HL-60 (cell line): ENCODE data around the gene PRSS56.
"Not testable (repeated sequence)": the region's sequence is repeated elsewhere in the genome, so short reads cannot be mapped to it uniquely, and the experiment has no call there.

Source experiments
- DNase-seq, 2 experiments: peaks; one replicate each; pipeline ENCODE4 v3.0.0-alpha.2; 2010 to 2020; ENCODE audit warnings: low read depth in 1 of 2, low spot score in 1 of 2
- H3K27ac ChIP-seq: fragments of 250-450 bp; sonication (Bioruptor Pico); replicated peaks from 2 replicates; pipeline ENCODE4 v1.5.1; 2020; ENCODE audit warnings: mild to moderate bottlenecking, moderate library complexity
- H3K27me3 ChIP-seq: fragments of 250-450 bp; sonication (Bioruptor Pico); 2 replicates; pipeline ENCODE4 v1.5.1; 2021; ENCODE audit warnings: mild to moderate bottlenecking, moderate library complexity; ENCODE audit not compliant: insufficient read depth, poor library complexity, severe bottlenecking
- H3K4me3 ChIP-seq: replicated peaks from 2 replicates; pipeline ENCODE4 v1.5.1; 2011; ENCODE audit warnings: mild to moderate bottlenecking, control low read depth, low read length; ENCODE audit not compliant: insufficient read depth
- GABPA ChIP-seq: IDR thresholded peaks from 2 replicates; pipeline ENCODE4 v1.6.1; 2012; ENCODE audit warnings: low read depth
- POLR2AphosphoS5 ChIP-seq: IDR thresholded peaks from 2 replicates; pipeline ENCODE4 v1.6.1; 2012; ENCODE audit warnings: low read depth
- SPI1 ChIP-seq: IDR thresholded peaks from 2 replicates; pipeline ENCODE4 v1.6.1; 2012; ENCODE audit warnings: low read depth, mild to moderate bottlenecking, borderline replicate concordance
- TF ChIP-seq, protein P1 (sequence below): IDR thresholded peaks from 2 replicates; pipeline ENCODE4 v1.6.1; 2012; ENCODE audit warnings: low read depth; ENCODE audit not compliant: insufficient replicate concordance
- TF ChIP-seq, protein P2 (sequence below): IDR thresholded peaks from one replicate; pipeline ENCODE4 v1.5.1; 2011; ENCODE audit warnings: low read length, control low read depth, inconsistent platforms; ENCODE audit not compliant: insufficient read depth

The PRSS56 gene

GRCh38 chr2:232529806-232530547 lies 9.8 kb downstream of the PRSS56 start:
- DNase-seq, result no peak
- Histone ChIP-seq H3K27me3 (no peaks in the 10 kb centered on the region), H3K27ac (no peak overlapping the region), H3K4me3 (no peak overlapping the region)
- TF ChIP-seq SPI1 (no peak), POLR2AphosphoS5 (no peak), GABPA (no peak)
- TF ChIP-seq, protein P1, sequence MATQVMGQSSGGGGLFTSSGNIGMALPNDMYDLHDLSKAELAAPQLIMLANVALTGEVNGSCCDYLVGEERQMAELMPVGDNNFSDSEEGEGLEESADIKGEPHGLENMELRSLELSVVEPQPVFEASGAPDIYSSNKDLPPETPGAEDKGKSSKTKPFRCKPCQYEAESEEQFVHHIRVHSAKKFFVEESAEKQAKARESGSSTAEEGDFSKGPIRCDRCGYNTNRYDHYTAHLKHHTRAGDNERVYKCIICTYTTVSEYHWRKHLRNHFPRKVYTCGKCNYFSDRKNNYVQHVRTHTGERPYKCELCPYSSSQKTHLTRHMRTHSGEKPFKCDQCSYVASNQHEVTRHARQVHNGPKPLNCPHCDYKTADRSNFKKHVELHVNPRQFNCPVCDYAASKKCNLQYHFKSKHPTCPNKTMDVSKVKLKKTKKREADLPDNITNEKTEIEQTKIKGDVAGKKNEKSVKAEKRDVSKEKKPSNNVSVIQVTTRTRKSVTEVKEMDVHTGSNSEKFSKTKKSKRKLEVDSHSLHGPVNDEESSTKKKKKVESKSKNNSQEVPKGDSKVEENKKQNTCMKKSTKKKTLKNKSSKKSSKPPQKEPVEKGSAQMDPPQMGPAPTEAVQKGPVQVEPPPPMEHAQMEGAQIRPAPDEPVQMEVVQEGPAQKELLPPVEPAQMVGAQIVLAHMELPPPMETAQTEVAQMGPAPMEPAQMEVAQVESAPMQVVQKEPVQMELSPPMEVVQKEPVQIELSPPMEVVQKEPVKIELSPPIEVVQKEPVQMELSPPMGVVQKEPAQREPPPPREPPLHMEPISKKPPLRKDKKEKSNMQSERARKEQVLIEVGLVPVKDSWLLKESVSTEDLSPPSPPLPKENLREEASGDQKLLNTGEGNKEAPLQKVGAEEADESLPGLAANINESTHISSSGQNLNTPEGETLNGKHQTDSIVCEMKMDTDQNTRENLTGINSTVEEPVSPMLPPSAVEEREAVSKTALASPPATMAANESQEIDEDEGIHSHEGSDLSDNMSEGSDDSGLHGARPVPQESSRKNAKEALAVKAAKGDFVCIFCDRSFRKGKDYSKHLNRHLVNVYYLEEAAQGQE, result no peak
- TF ChIP-seq, protein P2, sequence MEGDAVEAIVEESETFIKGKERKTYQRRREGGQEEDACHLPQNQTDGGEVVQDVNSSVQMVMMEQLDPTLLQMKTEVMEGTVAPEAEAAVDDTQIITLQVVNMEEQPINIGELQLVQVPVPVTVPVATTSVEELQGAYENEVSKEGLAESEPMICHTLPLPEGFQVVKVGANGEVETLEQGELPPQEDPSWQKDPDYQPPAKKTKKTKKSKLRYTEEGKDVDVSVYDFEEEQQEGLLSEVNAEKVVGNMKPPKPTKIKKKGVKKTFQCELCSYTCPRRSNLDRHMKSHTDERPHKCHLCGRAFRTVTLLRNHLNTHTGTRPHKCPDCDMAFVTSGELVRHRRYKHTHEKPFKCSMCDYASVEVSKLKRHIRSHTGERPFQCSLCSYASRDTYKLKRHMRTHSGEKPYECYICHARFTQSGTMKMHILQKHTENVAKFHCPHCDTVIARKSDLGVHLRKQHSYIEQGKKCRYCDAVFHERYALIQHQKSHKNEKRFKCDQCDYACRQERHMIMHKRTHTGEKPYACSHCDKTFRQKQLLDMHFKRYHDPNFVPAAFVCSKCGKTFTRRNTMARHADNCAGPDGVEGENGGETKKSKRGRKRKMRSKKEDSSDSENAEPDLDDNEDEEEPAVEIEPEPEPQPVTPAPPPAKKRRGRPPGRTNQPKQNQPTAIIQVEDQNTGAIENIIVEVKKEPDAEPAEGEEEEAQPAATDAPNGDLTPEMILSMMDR, result no peak

- TF ChIP-seq, protein P2, result no peak
- TF ChIP-seq POLR2AphosphoS5, result no peak
- TF ChIP-seq GABPA, result no peak
- DNase-seq, result no peak
- Histone ChIP-seq H3K4me3 (no peak overlapping the region), H3K27me3 (no peaks in the 10 kb centered on the region), H3K27ac (no peak overlapping the region)
These were observed 10.6 kb downstream of the PRSS56 start for GRCh38 chr2:232530626-232531260.

DNA sequence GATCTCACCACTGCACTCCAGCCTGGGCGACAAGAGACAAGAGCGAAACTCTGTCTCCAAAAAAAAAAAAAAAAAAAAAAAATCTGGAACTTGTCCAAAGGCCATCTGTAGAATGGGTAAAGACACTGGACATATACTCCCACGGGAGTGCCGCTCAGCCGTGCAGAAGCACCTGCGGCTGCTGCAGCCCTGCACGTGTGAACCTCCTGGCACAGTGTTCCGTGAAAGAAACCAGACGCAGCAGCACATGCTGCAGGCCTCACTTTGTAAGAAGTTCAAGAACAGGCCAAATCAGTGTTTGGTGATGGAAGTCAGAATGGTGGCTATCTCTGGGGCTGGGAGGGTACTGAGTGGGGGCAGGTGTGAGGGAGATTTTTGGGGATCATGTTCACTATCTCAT lies 12.2 kb downstream of the PRSS56 start:
- TF ChIP-seq, protein P2, result no peak
- TF ChIP-seq GABPA (no peak), SPI1 (no peak)
- TF ChIP-seq, protein P1, result no peak
- no peak for DNase-seq
- Histone ChIP-seq H3K4me3 (no peak overlapping the region), H3K27ac (no peak overlapping the region), H3K27me3 (no peaks in the 10 kb centered on the region)

- H3K4me3 ChIP-seq, H3K27me3 ChIP-seq: not testable (repeated sequence)
These were observed 12.6 kb downstream of the PRSS56 start for GRCh38 chr2:232532821-232533220.

More at GRCh38 chr2:232532821-232533220, 12.6 kb downstream of the PRSS56 start:
- not testable (repeated sequence) for DNase-seq, H3K27ac ChIP-seq
